Fibroblast of villous mesenchyme (primary cell): Measurements from ENCODE around the gene INTS7. TPM values are rescaled to one million over a fixed set of nuclear protein-coding genes. Genes with fewer than 3 reads are reported as not detected.
"Not testable (repeated sequence)": the region's sequence is repeated elsewhere in the genome, so short reads cannot be mapped to it uniquely, and the experiment has no call there.

ENCODE experiments used
- DNase-seq: peaks from one replicate; pipeline ENCODE4 v3.0.0-alpha.2; 2010; ENCODE audit warnings: low read depth
- H3K4me3 ChIP-seq: 2 replicates; pipeline ENCODE4 v1.5.1; 2011; ENCODE audit warnings: low read depth, mild to moderate bottlenecking, low read length
- total RNA-seq: library from RNA; depleted of rRNA; stranded (reverse); fragments of >200 nt; gene quantifications from 2 replicates; pipeline ENCODE4 v1.2.3, GENCODE V29; 2012
- TF ChIP-seq, protein P1 (sequence below): IDR thresholded peaks from 2 replicates; pipeline ENCODE4 v1.5.1; 2012; ENCODE audit warnings: low read depth, mild to moderate bottlenecking, low read length; ENCODE audit not compliant: insufficient read depth

Gene INTS7
- total RNA-seq, 1 donor, result 22.9 TPM

DNA sequence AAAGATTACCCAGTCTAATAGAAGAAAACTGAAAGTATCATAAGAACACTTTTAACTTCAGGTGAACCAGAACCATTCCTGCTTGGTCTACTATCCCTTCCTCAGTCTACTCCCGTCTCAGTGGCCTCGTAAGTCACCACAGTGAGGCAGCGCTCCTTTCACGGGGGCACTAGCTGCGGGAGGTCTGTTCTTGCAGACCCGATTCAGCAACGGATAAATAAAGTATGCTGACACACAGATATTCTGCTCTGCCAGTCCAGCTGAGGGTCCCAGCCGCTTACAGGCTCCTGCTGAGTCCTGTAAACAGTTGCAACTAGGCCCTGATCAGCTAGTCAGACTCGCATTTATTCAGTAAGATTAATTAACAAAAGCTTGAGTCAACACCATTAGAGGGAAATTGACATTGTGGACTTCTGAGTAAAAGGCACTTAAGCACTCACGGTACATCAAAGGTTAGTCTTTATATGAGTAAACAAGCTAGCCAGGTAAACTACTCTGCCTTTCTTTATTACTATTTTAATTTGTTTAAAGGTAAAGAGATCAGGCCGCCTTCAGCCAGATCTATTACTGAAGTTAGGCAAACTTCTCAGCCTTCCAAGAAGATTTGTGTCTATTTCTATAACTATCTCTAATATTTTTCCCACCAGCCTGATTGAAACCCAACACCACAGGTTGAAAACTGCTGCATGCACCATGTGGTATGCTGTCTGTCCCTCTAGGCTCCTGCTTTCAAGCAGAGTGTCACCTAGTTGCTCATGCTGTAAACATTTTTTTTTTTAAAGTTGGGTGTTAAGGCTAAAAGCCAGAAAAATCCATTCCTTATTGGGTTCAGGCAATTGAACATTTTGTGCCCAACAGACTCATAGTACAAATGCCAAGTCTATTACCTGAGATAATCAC lies 87.7 kb downstream of the INTS7 start:
- DNase-seq, result no peak
- no peak overlapping the region for H3K4me3 ChIP-seq
- TF ChIP-seq, protein P1, sequence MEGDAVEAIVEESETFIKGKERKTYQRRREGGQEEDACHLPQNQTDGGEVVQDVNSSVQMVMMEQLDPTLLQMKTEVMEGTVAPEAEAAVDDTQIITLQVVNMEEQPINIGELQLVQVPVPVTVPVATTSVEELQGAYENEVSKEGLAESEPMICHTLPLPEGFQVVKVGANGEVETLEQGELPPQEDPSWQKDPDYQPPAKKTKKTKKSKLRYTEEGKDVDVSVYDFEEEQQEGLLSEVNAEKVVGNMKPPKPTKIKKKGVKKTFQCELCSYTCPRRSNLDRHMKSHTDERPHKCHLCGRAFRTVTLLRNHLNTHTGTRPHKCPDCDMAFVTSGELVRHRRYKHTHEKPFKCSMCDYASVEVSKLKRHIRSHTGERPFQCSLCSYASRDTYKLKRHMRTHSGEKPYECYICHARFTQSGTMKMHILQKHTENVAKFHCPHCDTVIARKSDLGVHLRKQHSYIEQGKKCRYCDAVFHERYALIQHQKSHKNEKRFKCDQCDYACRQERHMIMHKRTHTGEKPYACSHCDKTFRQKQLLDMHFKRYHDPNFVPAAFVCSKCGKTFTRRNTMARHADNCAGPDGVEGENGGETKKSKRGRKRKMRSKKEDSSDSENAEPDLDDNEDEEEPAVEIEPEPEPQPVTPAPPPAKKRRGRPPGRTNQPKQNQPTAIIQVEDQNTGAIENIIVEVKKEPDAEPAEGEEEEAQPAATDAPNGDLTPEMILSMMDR, result no peak

DNA sequence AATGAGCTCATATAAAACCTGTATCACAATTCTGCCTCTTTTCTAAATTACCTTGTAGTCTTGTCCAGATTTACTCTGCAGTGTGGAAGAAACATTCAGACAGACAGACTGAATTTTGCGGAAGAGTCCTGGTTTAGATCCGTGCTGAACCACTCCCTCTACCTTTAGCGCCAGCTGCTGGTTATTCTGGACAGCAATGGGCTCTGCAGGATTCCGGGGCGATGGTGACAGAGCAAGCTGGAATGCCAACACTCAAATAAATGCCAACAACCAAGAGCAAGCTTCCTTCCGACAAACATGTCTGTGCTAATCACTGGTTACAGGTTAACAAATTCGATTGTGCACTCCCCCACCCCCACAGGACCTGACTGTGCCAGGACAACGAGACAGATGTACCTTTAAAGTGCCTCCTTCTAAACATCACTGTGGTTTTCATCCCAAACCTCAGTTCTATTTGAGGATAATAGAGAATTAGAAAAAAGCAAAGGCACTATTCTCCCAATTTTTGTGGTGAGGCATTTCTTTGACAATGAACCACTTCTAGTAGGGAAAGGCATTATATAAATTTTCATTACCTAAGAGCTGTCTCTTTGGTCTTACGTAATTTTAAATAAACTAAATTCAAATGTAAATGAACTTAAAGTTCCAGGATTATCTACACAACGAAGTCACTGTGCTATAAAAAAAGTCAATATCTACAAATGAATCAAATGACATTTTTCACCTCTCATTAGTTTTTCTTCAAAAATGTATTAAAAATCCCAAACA lies 90.4 kb downstream of the INTS7 start:
- no peak overlapping the region for H3K4me3 ChIP-seq
- TF ChIP-seq, protein P1, result peak; percentile 53
- peak; percentile 32 for DNase-seq

GRCh38 chr1:211942583-211942982 lies 92.8 kb downstream of the INTS7 start:
- TF ChIP-seq, protein P1, result no peak
- no peak overlapping the region for H3K4me3 ChIP-seq
- no peak for DNase-seq

- TF ChIP-seq, protein P1, result no peak
- no peak for DNase-seq
- H3K4me3 ChIP-seq, result no peak overlapping the region
Observed at GRCh38 chr1:211939876-211940468, 95.4 kb downstream of the INTS7 start.

GRCh38 chr1:211938561-211938997 lies 96.8 kb downstream of the INTS7 start:
- DNase-seq, result peak; percentile 30
- H3K4me3 ChIP-seq, result peak overlapping the region; percentile 39
- TF ChIP-seq, protein P1, result no peak

DNA sequence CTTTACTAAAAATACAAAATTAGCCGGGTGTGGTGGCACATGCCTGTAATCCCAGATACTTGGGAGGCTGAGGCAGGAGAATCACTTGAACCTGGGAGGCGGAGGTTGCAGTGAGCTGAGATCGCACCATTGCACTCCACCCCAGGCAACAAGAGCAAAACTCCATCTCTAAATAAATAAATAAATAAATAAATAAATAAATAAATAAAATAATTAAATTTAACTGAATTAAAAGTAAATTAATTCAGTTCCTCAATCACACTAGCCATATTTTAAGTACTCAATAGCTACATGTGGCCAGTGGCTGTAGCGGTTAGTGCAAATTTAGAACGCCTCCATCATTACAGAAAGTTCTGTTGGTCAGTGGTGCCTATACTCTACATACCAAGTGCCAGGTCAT lies 97.9 kb downstream of the INTS7 start:
- not testable (repeated sequence) for DNase-seq

More for the DNA sequence above, 97.9 kb downstream of the INTS7 start:
- H3K4me3 ChIP-seq, result not testable (repeated sequence)
